Fibroblast of the conjunctiva (primary cell): ENCODE data around the gene ACO1.

Experiments
- DNase-seq: peaks from one replicate; pipeline ENCODE4 v3.0.0-alpha.2; 2010; ENCODE audit warnings: low read depth

The ACO1 gene

GRCh38 chr9:32382565-32383320, 1.7 kb upstream of the ACO1 start:
- no peak for DNase-seq

- DNase-seq, result no peak
Observed at GRCh38 chr9:32384002-32384363, 460 bp upstream of the ACO1 start.

GRCh38 chr9:32385152-32385884, 875 bp downstream of the ACO1 start:
- peak; percentile 36 for DNase-seq

- DNase-seq, result no peak
Observed at GRCh38 chr9:32385885-32386283, 1.4 kb downstream of the ACO1 start.

GRCh38 chr9:32387256-32387655, 2.8 kb downstream of the ACO1 start:
- no peak for DNase-seq

- no peak for DNase-seq
Observed at GRCh38 chr9:32389365-32389764, 4.9 kb downstream of the ACO1 start.

GRCh38 chr9:32393911-32394310, 9.5 kb downstream of the ACO1 start:
- no peak for DNase-seq

- no peak for DNase-seq
Observed at GRCh38 chr9:32394381-32395049, 10.1 kb downstream of the ACO1 start.

GRCh38 chr9:32395510-32396216, 11.2 kb downstream of the ACO1 start:
- peak; percentile 91 for DNase-seq

- DNase-seq, result no peak
Observed at GRCh38 chr9:32398207-32398606, 13.8 kb downstream of the ACO1 start.

GRCh38 chr9:32399110-32399815, 14.8 kb downstream of the ACO1 start:
- DNase-seq, result no peak

- no peak for DNase-seq
Observed at GRCh38 chr9:32401488-32401887, 17.0 kb downstream of the ACO1 start.

- DNase-seq, result no peak
Observed at GRCh38 chr9:32403567-32404260, 19.3 kb downstream of the ACO1 start.

GRCh38 chr9:32404402-32404801, 20.0 kb downstream of the ACO1 start:
- no peak for DNase-seq

GRCh38 chr9:32404856-32405255, 20.4 kb downstream of the ACO1 start:
- no peak for DNase-seq

- DNase-seq, result no peak
Observed at GRCh38 chr9:32405506-32405905, 21.1 kb downstream of the ACO1 start.

GRCh38 chr9:32406046-32406445, 21.6 kb downstream of the ACO1 start:
- DNase-seq, result no peak

GRCh38 chr9:32411753-32412152, 27.3 kb downstream of the ACO1 start:
- no peak for DNase-seq

GRCh38 chr9:32412440-32412839, 28.0 kb downstream of the ACO1 start:
- no peak for DNase-seq

GRCh38 chr9:32413424-32413823, 29.0 kb downstream of the ACO1 start:
- DNase-seq, result peak; percentile 43

GRCh38 chr9:32414856-32415255, 30.4 kb downstream of the ACO1 start:
- no peak for DNase-seq
